ENCODE data around the gene VAV3. TPM values are rescaled to one million over a fixed set of nuclear protein-coding genes. Genes with fewer than 3 reads are reported as not detected.

VAV3 gene
- total RNA-seq, 4 donors from 2014 or later, result 0.33 to 12.1 (median 0.47) TPM

DNA sequence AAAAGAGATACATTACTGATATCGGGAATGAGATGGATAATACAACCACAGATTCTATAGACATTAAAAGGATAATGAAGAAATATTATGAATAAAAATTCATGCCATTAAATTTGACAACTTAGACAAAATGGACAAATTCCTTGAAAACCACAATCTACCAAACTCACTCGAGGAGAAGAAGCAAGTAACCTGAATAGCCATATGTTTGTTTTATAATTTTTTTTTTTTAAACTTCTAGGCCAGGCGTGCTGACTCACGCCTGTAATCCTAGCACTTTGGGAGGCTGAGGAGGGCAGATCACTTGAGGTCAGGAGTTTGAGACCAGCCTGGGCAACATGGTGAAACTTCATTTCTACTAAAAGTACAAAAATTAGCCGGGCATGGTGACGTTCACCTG is 327.9 kb downstream of the VAV3 start:
- no peaks in the 10 kb centered on the region for H3K36me3 ChIP-seq
- intact Hi-C loops (cut with DNase I; ENCODE audit: low total_unique reads), result no loop called here
- TF ChIP-seq, protein P1, sequence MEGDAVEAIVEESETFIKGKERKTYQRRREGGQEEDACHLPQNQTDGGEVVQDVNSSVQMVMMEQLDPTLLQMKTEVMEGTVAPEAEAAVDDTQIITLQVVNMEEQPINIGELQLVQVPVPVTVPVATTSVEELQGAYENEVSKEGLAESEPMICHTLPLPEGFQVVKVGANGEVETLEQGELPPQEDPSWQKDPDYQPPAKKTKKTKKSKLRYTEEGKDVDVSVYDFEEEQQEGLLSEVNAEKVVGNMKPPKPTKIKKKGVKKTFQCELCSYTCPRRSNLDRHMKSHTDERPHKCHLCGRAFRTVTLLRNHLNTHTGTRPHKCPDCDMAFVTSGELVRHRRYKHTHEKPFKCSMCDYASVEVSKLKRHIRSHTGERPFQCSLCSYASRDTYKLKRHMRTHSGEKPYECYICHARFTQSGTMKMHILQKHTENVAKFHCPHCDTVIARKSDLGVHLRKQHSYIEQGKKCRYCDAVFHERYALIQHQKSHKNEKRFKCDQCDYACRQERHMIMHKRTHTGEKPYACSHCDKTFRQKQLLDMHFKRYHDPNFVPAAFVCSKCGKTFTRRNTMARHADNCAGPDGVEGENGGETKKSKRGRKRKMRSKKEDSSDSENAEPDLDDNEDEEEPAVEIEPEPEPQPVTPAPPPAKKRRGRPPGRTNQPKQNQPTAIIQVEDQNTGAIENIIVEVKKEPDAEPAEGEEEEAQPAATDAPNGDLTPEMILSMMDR (IDR thresholded peaks at IDR 0.05 in 4 of 5, conservative IDR thresholded peaks at IDR 0.05 in 1 of 5), result no peak
- no peak for TF ChIP-seq POLR2A (IDR thresholded peaks at IDR 0.05)

DNA sequence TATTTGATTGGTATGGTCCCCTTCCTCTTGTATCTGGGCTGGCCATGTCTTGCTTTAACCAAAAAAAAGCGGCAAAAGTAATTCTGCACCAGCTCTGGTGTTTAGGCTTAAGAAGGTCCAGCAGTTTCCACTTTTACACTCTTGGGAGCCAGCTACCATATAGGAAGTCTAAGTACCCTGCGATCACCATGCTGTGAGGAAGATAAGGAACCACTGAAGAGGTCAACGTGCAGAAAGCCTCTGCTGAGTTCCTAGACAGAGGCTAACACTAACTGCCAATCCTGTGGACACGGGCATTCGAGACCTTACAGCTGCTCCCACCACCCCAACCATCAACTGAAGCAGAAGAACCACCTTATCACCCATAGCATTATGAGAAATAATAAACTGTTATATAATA is 331.4 kb downstream of the VAV3 start:
- TF ChIP-seq, protein P1 (IDR thresholded peaks at IDR 0.05 in 4 of 5, conservative IDR thresholded peaks at IDR 0.05 in 1 of 5), result no peak
- no peak for TF ChIP-seq POLR2A (IDR thresholded peaks at IDR 0.05)
- no peak overlapping the region for H3K4me3 ChIP-seq
- no peaks in the 10 kb centered on the region for H3K4me1 ChIP-seq
- no peaks in the 10 kb centered on the region for H3K36me3 ChIP-seq
- no peak for ATAC-seq
- no peaks in the 10 kb centered on the region for H3K27me3 ChIP-seq
- in situ Hi-C loops (cut with MboI; ENCODE audit: low sequenced_read_pairs in 4 of 4) (no loop called here), intact Hi-C loops (cut with DNase I; ENCODE audit: low total_unique reads) (no loop called here)
- no peaks in the 10 kb centered on the region for H3K9me3 ChIP-seq
- no peak overlapping the region for H3K27ac ChIP-seq
- no peak for DNase-seq

More for the DNA sequence above, 327.9 kb downstream of the VAV3 start:
- no peak overlapping the region for H3K27ac ChIP-seq
- H3K4me3 ChIP-seq, result no peak overlapping the region
- no peaks in the 10 kb centered on the region for H3K4me1 ChIP-seq
- ATAC-seq (no peak), DNase-seq (no peak)
- no peaks in the 10 kb centered on the region for H3K9me3 ChIP-seq
- in situ Hi-C loops (cut with MboI; ENCODE audit: low sequenced_read_pairs in 4 of 4), result no loop called here
- H3K27me3 ChIP-seq, result no peaks in the 10 kb centered on the region

DNA sequence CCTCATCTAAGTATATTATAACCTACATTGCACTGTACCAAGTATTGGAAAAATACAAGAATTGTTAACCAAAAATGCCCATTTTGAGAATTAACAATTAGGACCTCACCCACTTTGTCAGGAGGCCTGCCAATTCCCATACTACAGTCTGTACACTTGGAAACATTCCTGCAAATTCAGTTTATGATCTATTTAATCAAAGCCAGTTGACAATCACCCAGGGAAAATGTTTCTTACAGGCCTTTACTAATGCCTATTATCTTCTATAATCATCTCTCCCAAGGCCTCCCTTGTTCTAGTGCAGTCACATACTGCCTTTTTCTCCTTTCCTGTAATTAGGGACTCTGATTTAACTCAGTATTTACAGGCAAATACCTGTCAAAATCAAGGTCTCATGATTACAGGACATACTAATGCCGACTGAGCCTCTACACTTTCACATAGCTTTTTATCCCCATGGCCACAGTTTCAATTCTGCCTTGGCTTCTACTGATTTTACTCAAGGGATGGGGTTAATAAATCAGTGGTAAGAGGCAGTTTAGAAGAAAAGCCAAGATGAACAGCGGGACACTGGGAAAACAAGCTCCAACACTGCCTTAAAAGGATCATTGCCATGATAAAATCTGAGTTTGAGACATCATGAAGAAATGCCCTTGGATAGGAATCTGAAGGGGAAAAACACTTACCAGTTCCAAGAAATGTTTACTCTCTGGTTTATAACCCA is 338.7 kb downstream of the VAV3 start:
- Histone ChIP-seq H3K27me3 (no peaks in the 10 kb centered on the region), H3K36me3 (no peaks in the 10 kb centered on the region), H3K4me1 (no peaks in the 10 kb centered on the region), H3K27ac (no peak overlapping the region), H3K4me3 (no peak overlapping the region), H3K9me3 (no peaks in the 10 kb centered on the region)
- TF ChIP-seq, protein P1 (IDR thresholded peaks at IDR 0.05 in 4 of 5, conservative IDR thresholded peaks at IDR 0.05 in 1 of 5), result no peak
- TF ChIP-seq POLR2A (IDR thresholded peaks at IDR 0.05), result no peak
- intact Hi-C loops (cut with DNase I; ENCODE audit: low total_unique reads) (no loop called here), in situ Hi-C loops (cut with MboI; ENCODE audit: low sequenced_read_pairs in 4 of 4) (no loop called here)
- DNase-seq (no peak), ATAC-seq (no peak)

DNA sequence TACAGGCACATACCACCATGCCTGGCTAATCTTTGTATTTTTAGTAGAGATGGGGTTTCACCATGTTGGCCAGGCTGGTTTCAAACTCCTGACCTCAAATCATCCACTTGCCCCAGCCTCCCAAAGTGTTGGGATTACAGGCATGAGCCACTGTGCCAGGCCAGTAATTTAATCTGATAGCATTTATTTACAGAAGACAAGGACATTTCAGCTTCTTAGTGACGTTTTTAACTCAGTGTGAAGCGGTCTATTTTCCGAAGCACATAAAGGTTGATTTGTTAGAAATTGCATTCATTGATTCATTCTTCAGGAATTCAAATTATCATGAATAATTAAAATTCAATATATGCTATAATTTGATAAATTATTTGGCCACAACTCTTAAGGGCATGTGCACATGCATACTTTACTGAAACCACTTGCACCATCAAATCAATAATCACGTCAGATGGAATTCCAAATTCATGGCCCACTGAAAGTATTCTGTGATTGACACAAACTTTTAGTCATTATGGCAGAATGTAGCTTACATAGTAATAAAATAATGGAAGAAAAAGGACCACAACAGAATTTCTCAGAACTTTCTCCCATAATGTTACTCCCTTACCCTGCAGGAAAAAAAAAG is 339.5 kb downstream of the VAV3 start:
- H3K4me1 ChIP-seq, result no peaks in the 10 kb centered on the region
- H3K4me3 ChIP-seq, result no peak overlapping the region
- intact Hi-C loops (cut with DNase I; ENCODE audit: low total_unique reads), result no loop called here
- H3K27me3 ChIP-seq, result no peaks in the 10 kb centered on the region
- in situ Hi-C loops (cut with MboI; ENCODE audit: low sequenced_read_pairs in 4 of 4), result no loop called here
- no peak for ATAC-seq
- no peak overlapping the region for H3K27ac ChIP-seq
- H3K9me3 ChIP-seq, result no peaks in the 10 kb centered on the region
- H3K36me3 ChIP-seq, result no peaks in the 10 kb centered on the region
- DNase-seq, result no peak
- no peak for TF ChIP-seq POLR2A (IDR thresholded peaks at IDR 0.05)
- TF ChIP-seq, protein P1 (IDR thresholded peaks at IDR 0.05 in 4 of 5, conservative IDR thresholded peaks at IDR 0.05 in 1 of 5), result no peak

Measured in gastrocnemius medialis (tissue), 4 donors.